Cardiac fibroblast (primary cell): ENCODE measurements around the gene FADS2.

Source experiments
- DNase-seq, 2 donors: peaks; one replicate each; pipeline versions ENCODE4 v3.0.0 to v3.0.0-alpha.2; 2010; ENCODE audit warnings: low read depth in 2 of 2
- H3K4me3 ChIP-seq, 2 donors: replicated peaks in 1 of 2; 1 replicate in 1 of 2; 2 replicates in 1 of 2; pipeline ENCODE4 v1.5.1; 2011; ENCODE audit warnings: low read depth in 2 of 2, low read length in 2 of 2, mild to moderate bottlenecking in 2 of 2, moderate library complexity in 1 of 2
- CTCF ChIP-seq: IDR thresholded peaks from one replicate; pipeline ENCODE4 v1.5.1; 2011; ENCODE audit warnings: low read depth, mild to moderate bottlenecking, low read length, inconsistent platforms

Gene FADS2

GRCh38 chr11:61791737-61792309, 36.3 kb upstream of the FADS2 start:
- DNase-seq: peak; percentile 95 to 96

GRCh38 chr11:61792310-61793082, 35.6 kb upstream of the FADS2 start, which contains the start of the genes FEN1 and TMEM258:
Gene FEN1 (plus strand): TSS chr11:61792911. CDS start chr11:61795362, 2,451 bp downstream.
Gene TMEM258 (minus strand): TSS chr11:61792599. CDS start chr11:61792558, 41 bp downstream.
- peak; percentile 96 to 97 for DNase-seq
- peak within 1 kb of the TSS; percentile 87 to 93 for H3K4me3 ChIP-seq

More at GRCh38 chr11:61791737-61792309, 36.3 kb upstream of the FADS2 start:
- no peak for TF ChIP-seq CTCF
- H3K4me3 ChIP-seq: peak overlapping the region; percentile 87 to 93

GRCh38 chr11:61793083-61793828, 34.8 kb upstream of the FADS2 start:
- DNase-seq: no peak
- H3K4me3 ChIP-seq: peak overlapping the region; percentile 87 to 93
- TF ChIP-seq CTCF: no peak

More at GRCh38 chr11:61792310-61793082, 35.6 kb upstream of the FADS2 start, which contains the start of the genes FEN1 and TMEM258:
- no peak for TF ChIP-seq CTCF

GRCh38 chr11:61793829-61794204, 34.3 kb upstream of the FADS2 start:
- peak overlapping the region in 1 of 2 donors; percentile 93 for H3K4me3 ChIP-seq
- DNase-seq: no peak
- no peak for TF ChIP-seq CTCF

GRCh38 chr11:61794579-61794978, 33.5 kb upstream of the FADS2 start:
- no peak for TF ChIP-seq CTCF
- no peak overlapping the region for H3K4me3 ChIP-seq
- peak in 1 of 2 donors; percentile 28 for DNase-seq

- no peak for TF ChIP-seq CTCF
- no peak overlapping the region for H3K4me3 ChIP-seq
- no peak for DNase-seq
Measured at GRCh38 chr11:61795459-61795858, 32.6 kb upstream of the FADS2 start.
